AG04450 (cell line): ENCODE results near the gene ZNF410. TPM values are rescaled to one million over a fixed set of nuclear protein-coding genes. Genes with fewer than 3 reads are reported as not detected.
A peak's percentile ranks its signal among the peaks of the same experiment; 100 is the strongest.
"Not testable (repeated sequence)": the region's sequence is repeated elsewhere in the genome, so short reads cannot be mapped to it uniquely, and the experiment has no call there.

Source experiments
- CTCF ChIA-PET: fragments of 300-600, 350-600 bp; formaldehyde crosslinking; extraction: SDS; loops from one replicate; lab custom pipeline; 2022; ENCODE audit warnings: antibody characterized with exemption, inconsistent platforms; lab: Charles Lee
- POLR2A ChIA-PET: fragments of 350-600 bp; formaldehyde crosslinking; extraction: SDS; loops from one replicate; lab custom pipeline; 2021; ENCODE audit warnings: antibody characterized with exemption, inconsistent platforms; lab: Yijun Ruan, JAX
- DNase-seq: peaks from one replicate; pipeline ENCODE4 v3.0.0-alpha.2; 2011; ENCODE audit warnings: low read depth, low spot score
- H3K27ac ChIP-seq: one replicate; pipeline ENCODE4 v1.5.1; 2012; ENCODE audit warnings: low read depth, low read length, control low read depth
- H3K27me3 ChIP-seq: one replicate; pipeline ENCODE4 v1.6.0; 2012; ENCODE audit warnings: low read length; ENCODE audit not compliant: control insufficient read depth, insufficient read depth
- H3K4me3 ChIP-seq: 2 replicates; pipeline ENCODE4 v1.5.1; 2011; ENCODE audit warnings: mild to moderate bottlenecking, low read depth, low read length, control low read depth
- H3K9me3 ChIP-seq: 2 replicates; pipeline ENCODE4 v1.5.1; 2012; ENCODE audit warnings: low read length; ENCODE audit not compliant: control insufficient read depth, insufficient read depth
- CTCF ChIP-seq: IDR thresholded peaks from 2 replicates; pipeline ENCODE4 v1.5.1; 2011; ENCODE audit warnings: low read depth, low read length, control low read depth, inconsistent platforms
- polyA minus RNA-seq: library from RNA; depleted of rRNA, polyadenylated mRNA; stranded (reverse); fragments of >200 nt; gene quantifications from 2 replicates; pipeline ENCODE4 v1.2.3, GENCODE V29; 2011; rRNA and poly(A)+ RNA removed
- polyA plus RNA-seq: library from polyadenylated mRNA; depleted of rRNA; stranded (reverse); fragments of >200 nt; gene quantifications from 2 replicates; pipeline ENCODE4 v1.2.3, GENCODE V29; 2011; rRNA removed

ZNF410 gene
- polyA plus RNA-seq, result 54.5 and 55.3 TPM in 2 replicates
- 41.0 and 51.4 TPM in 2 replicates for polyA minus RNA-seq

GRCh38 chr14:73886449-73887317 is at the start of gene ZNF410:
Gene ZNF410 (plus strand): TSS chr14:73886859. CDS start chr14:73892176, 5,317 bp downstream.
- ChIA-PET POLR2A (interaction anchor here (0.6 to 1.6 kb wide), 6 partner anchors 8 to 204 kb away, joined by 3 to 13 read pairs (median 4); partner anchors contain the start of genes BBOF1, ENTPD5 and PTGR2), CTCF (no interaction called here)
- peak; percentile 94 for DNase-seq
- Histone ChIP-seq H3K4me3 (peak within 1 kb of the TSS; percentile 90), H3K27ac (peak within 1 kb of the TSS; percentile 95), H3K9me3 (no peaks in the 10 kb centered on the region; the same call in 1 of the 2 replicates), H3K27me3 (no peaks in the 10 kb centered on the region)
- no peak for TF ChIP-seq CTCF

GRCh38 chr14:73838293-73839034 is 48.2 kb upstream of the ZNF410 start:
- DNase-seq, H3K27ac ChIP-seq, POLR2A ChIA-PET, H3K9me3 ChIP-seq, H3K4me3 ChIP-seq, H3K27me3 ChIP-seq, CTCF ChIA-PET: not testable (repeated sequence)

GRCh38 chr14:73842201-73842600 is 44.5 kb upstream of the ZNF410 start:
- no peak for TF ChIP-seq CTCF

GRCh38 chr14:73842851-73843250 is 43.8 kb upstream of the ZNF410 start:
- no peaks in the 10 kb centered on the region for H3K27me3 ChIP-seq
- no peak overlapping the region for H3K4me3 ChIP-seq
- DNase-seq, result no peak
- ChIA-PET POLR2A (no interaction called here), CTCF (interaction anchor here (1.9 kb wide), 1 partner anchor 115 kb away, joined by 4 read pairs; no protein-coding TSS in a partner anchor)
- H3K9me3 ChIP-seq, result peaks cover 5% of the 10 kb centered on the region; the same call in 1 of the 2 replicates
- no peak for TF ChIP-seq CTCF
- H3K27ac ChIP-seq, result no peak overlapping the region

More at GRCh38 chr14:73842201-73842600, 44.5 kb upstream of the ZNF410 start:
- peaks cover 5% of the 10 kb centered on the region; the same call in 1 of the 2 replicates for H3K9me3 ChIP-seq
- no peak overlapping the region for H3K27ac ChIP-seq
- no peak overlapping the region for H3K4me3 ChIP-seq
- CTCF ChIA-PET, result no interaction called here
- no peaks in the 10 kb centered on the region for H3K27me3 ChIP-seq
- no peak for DNase-seq
- POLR2A ChIA-PET, result no interaction called here

GRCh38 chr14:73843296-73843695 is 43.4 kb upstream of the ZNF410 start:
- H3K27me3 ChIP-seq, result no peaks in the 10 kb centered on the region
- peaks cover 5% of the 10 kb centered on the region; the same call in 1 of the 2 replicates for H3K9me3 ChIP-seq
- POLR2A ChIA-PET, result no interaction called here
- no peak overlapping the region for H3K27ac ChIP-seq
- TF ChIP-seq CTCF, result no peak
- no peak for DNase-seq
- no peak overlapping the region for H3K4me3 ChIP-seq
- CTCF ChIA-PET, result interaction anchor here (0.6 to 1.9 kb wide), 4 partner anchors 27 to 115 kb away, joined by 3 to 6 read pairs (median 4); no protein-coding TSS in a partner anchor
